Measurements from ENCODE around the gene INSL3. TPM values are rescaled to one million over a fixed set of nuclear protein-coding genes. Genes with fewer than 3 reads are reported as not detected.

INSL3 gene
- total and polyA plus RNA-seq, 2 donors (not counting 1 experiment from before 2014, with no cell fraction given), result 3.4 to 3.6 TPM

DNA sequence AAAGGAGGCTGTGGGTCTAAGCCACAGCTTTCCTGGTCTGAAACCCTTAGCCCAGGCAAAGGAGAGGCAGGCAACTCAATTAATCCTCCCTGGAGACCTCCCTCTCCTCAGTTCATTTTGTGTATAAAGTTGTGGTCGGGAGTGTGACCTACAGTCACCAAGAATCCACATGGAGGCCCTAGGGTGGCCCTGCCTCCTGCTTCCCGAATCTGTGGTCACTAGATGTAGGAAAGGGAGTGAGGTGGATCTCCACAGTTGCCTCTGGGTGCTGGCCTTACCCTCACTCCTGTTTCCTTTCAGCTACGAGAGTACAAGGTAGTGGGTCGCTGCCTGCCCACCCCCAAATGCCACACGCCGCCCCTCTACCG lies 39.7 kb upstream of the INSL3 start:
- ChIA-PET POLR2A (interaction anchor here (1.2 to 2.5 kb wide), 4 partner anchors 8 to 109 kb away, joined by 3 to 15 read pairs (median 5); partner anchors contain the start of genes CCDC124 and FCHO1), CTCF (interaction anchor here (3.4 to 15.3 kb wide), 2 partner anchors 74 to 136 kb away, joined by 43 to 374 read pairs; partner anchors contain the start of gene CCDC124)
- DNase-seq (no peak), ATAC-seq (ENCODE audit: low read depth) (no peak)
- Histone ChIP-seq H3K27ac (ENCODE audit: low read length in 2 of 2) (peak overlapping the region; percentile 69 to 76), H3K4me3 (ENCODE audit: control extremely low read depth in 1 of 5, extremely low read depth in 1 of 5, insufficient read depth in 1 of 5, low read depth in 2 of 5, low read length in 4 of 5) (peak overlapping the region in 4 of 5 experiments; percentile 74 to 100 (median 96)), H3K36me3 (replicated peaks in 1 of 2; ENCODE audit: control extremely low read depth in 1 of 2, control insufficient read depth in 1 of 2, extremely low read depth in 1 of 2, insufficient read depth in 2 of 2, low read length in 1 of 2) (peaks cover 4 to 47% of the 10 kb centered on the region in 2 experiments), H2AFZ (ENCODE audit: insufficient read depth, low read depth, low read length, poor library complexity, severe bottlenecking) (no peak overlapping the region), H3K4me1 (ENCODE audit: control insufficient read depth in 2 of 2, insufficient read depth in 2 of 2, low read length in 2 of 2) (peaks cover 23 to 31% of the 10 kb centered on the region in 2 donors), H3K9ac (ENCODE audit: low read length) (peak overlapping the region; percentile 84), H3K79me2 (ENCODE audit: control insufficient read depth, insufficient read depth, low read length) (peaks cover 31% of the 10 kb centered on the region), H3K4me2 (replicated peaks; ENCODE audit: low read depth, low read length, poor library complexity, severe bottlenecking) (peak overlapping the region; percentile 90), H3K27me3 (replicated peaks in 1 of 4; ENCODE audit: control extremely low read depth in 1 of 4, control insufficient read depth in 3 of 4, insufficient read depth in 4 of 4, low read length in 3 of 4) (no peaks in the 10 kb centered on the region), H3K9me3 (ENCODE audit: control extremely low read depth in 1 of 3, control insufficient read depth in 2 of 3, insufficient read depth in 1 of 3, low read length in 2 of 3) (no peaks in the 10 kb centered on the region), H4K20me1 (ENCODE audit: control insufficient read depth, insufficient read depth, low read length, poor library complexity, severe bottlenecking) (peaks cover 48% of the 10 kb centered on the region)
- H3K4me3 Mint-ChIP-seq, result peak overlapping the region; percentile 96
- peak overlapping the region; percentile 98 for H3K27ac Mint-ChIP-seq
- no peaks in the 10 kb centered on the region for H3K9me3 Mint-ChIP-seq (ENCODE audit: insufficient read depth)
- H3K4me1 Mint-ChIP-seq, result peaks cover 39% of the 10 kb centered on the region
- intact Hi-C loops (cut with micrococcal nuclease), result no loop called here
- H3K27me3 Mint-ChIP-seq, result no peaks in the 10 kb centered on the region
- no peak for TF ChIP-seq CTCF (IDR thresholded peaks at IDR 0.05)
- no peak for TF ChIP-seq EZH2 (IDR thresholded peaks at IDR 0.05; ENCODE audit: borderline replicate concordance, insufficient read depth, low read depth, low read length, poor library complexity, severe bottlenecking)
- WGBS (ENCODE audit: insufficient coverage), result 0% methylated on average over 1 of the region's 7 CpGs

DNA sequence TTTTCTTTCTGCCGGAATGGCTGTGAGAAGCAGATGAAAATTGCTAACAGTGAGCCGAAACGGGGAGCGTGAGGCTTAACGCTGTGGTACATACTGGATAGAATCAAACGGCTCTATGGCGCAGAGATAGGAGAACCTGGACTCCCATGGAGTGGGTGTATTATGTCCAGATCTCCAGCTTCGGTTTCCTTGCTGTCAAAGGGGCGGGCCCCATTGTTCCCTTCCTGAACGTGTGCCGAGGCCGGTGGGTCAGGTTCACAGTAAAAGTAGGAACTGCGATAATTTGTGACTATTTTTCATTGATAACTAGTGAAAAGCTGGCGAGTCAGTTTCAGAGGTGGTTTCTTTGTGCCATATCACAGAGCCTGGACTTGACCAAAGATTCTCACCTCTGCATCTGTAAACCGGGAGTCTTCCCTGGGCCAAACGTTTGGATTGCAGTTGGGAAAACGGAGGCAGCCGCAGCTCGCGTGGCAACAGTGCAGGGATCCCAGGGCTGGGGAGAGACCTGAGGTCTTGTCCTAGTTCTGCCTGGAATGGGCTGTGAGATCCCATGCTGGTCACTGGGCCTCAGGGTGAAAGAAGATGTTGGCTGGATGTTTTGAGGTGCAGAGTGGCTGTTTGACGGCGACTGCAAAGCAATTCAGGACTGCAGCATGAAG lies 39.1 kb upstream of the INSL3 start:
- Histone ChIP-seq H3K9ac (ENCODE audit: low read length) (peak overlapping the region; percentile 84), H3K36me3 (replicated peaks in 1 of 2; ENCODE audit: control extremely low read depth in 1 of 2, control insufficient read depth in 1 of 2, extremely low read depth in 1 of 2, insufficient read depth in 2 of 2, low read length in 1 of 2) (peaks cover 4 to 47% of the 10 kb centered on the region in 2 experiments), H3K4me1 (ENCODE audit: control insufficient read depth in 2 of 2, insufficient read depth in 2 of 2, low read length in 2 of 2) (peaks cover 23 to 34% of the 10 kb centered on the region in 2 donors), H2AFZ (ENCODE audit: insufficient read depth, low read depth, low read length, poor library complexity, severe bottlenecking) (peak overlapping the region; percentile 71), H3K27me3 (replicated peaks in 1 of 4; ENCODE audit: control extremely low read depth in 1 of 4, control insufficient read depth in 3 of 4, insufficient read depth in 4 of 4, low read length in 3 of 4) (no peaks in the 10 kb centered on the region), H3K4me3 (ENCODE audit: control extremely low read depth in 1 of 5, extremely low read depth in 1 of 5, insufficient read depth in 1 of 5, low read depth in 2 of 5, low read length in 4 of 5) (peak overlapping the region; percentile 74 to 100 (median 96)), H4K20me1 (ENCODE audit: control insufficient read depth, insufficient read depth, low read length, poor library complexity, severe bottlenecking) (peaks cover 48% of the 10 kb centered on the region), H3K4me2 (replicated peaks; ENCODE audit: low read depth, low read length, poor library complexity, severe bottlenecking) (peak overlapping the region; percentile 90), H3K79me2 (ENCODE audit: control insufficient read depth, insufficient read depth, low read length) (peaks cover 31% of the 10 kb centered on the region), H3K27ac (ENCODE audit: low read length in 2 of 2) (peak overlapping the region; percentile 69 to 76), H3K9me3 (ENCODE audit: control extremely low read depth in 1 of 3, control insufficient read depth in 2 of 3, insufficient read depth in 1 of 3, low read length in 2 of 3) (no peaks in the 10 kb centered on the region)
- CTCF ChIA-PET, result interaction anchor here (1.3 to 15.3 kb wide), 6 partner anchors 11 to 253 kb away, joined by 4 to 374 read pairs (median 33); partner anchors contain the start of genes CCDC124, JAK3 and SLC5A5
- Mint-ChIP-seq H3K27ac (peak overlapping the region; percentile 98), H3K4me1 (peaks cover 42% of the 10 kb centered on the region), H3K4me3 (peak overlapping the region; percentile 96), H3K27me3 (no peaks in the 10 kb centered on the region), H3K9me3 (ENCODE audit: insufficient read depth) (no peaks in the 10 kb centered on the region)
- TF ChIP-seq EZH2 (IDR thresholded peaks at IDR 0.05; ENCODE audit: borderline replicate concordance, insufficient read depth, low read depth, low read length, poor library complexity, severe bottlenecking), result no peak
- no peak for TF ChIP-seq CTCF (IDR thresholded peaks at IDR 0.05)
- no peak for DNase-seq
- 4% methylated on average over 19 of the region's 22 CpGs for WGBS (ENCODE audit: insufficient coverage)
- intact Hi-C loops (cut with micrococcal nuclease), result no loop called here
- POLR2A ChIA-PET, result interaction anchor here (0.6 to 2.5 kb wide), 8 partner anchors 9 to 161 kb away, joined by 3 to 65 read pairs (median 7); partner anchors contain the start of genes CCDC124, FCHO1 and SLC5A5
- ATAC-seq (ENCODE audit: low read depth), result no peak
